CD4-positive, alpha-beta memory T cell (primary cell): Measurements from ENCODE around the gene TCAP. TPM values are rescaled to one million over a fixed set of nuclear protein-coding genes. Genes with fewer than 3 reads are reported as not detected.

Experiments
- CTCF ChIA-PET: fragments of 350-600 bp; sonication (Branson Sonifier 250); formaldehyde crosslinking; loops from one replicate; lab custom pipeline; 2021; ENCODE audit warnings: inconsistent platforms; ENCODE audit not compliant: partially characterized antibody; lab: Charles Lee
- POLR2A ChIA-PET: fragments of 350-600 bp; sonication (Branson Sonifier 250); formaldehyde crosslinking; loops from one replicate; lab custom pipeline; 2021; ENCODE audit not compliant: partially characterized antibody; lab: Charles Lee
- DNase-seq, 5 donors: peaks; one replicate each; pipeline versions ENCODE4 v3.0.0 to v3.0.0-alpha.2; 2020 to 2022; ENCODE audit warnings: mixed read lengths in 1 of 5
- H3K27ac ChIP-seq: one replicate; pipeline ENCODE4 v1.7.0; 2013; ENCODE audit warnings: low read depth, low read length
- H3K27me3 ChIP-seq: 2 replicates; pipeline ENCODE4 v1.7.0; 2013; ENCODE audit warnings: mild to moderate bottlenecking, low read length, moderate library complexity; ENCODE audit not compliant: insufficient read depth
- H3K36me3 ChIP-seq: 2 replicates; pipeline ENCODE4 v1.7.0; 2013; ENCODE audit warnings: mild to moderate bottlenecking, low read length, moderate library complexity; ENCODE audit not compliant: insufficient read depth
- H3K4me1 ChIP-seq: 2 replicates; pipeline ENCODE4 v1.7.0; 2013; ENCODE audit warnings: mild to moderate bottlenecking, low read length, moderate library complexity; ENCODE audit not compliant: insufficient read depth
- H3K4me3 ChIP-seq, 2 donors: one replicate each; pipeline ENCODE4 v1.7.0; 2013; ENCODE audit warnings: low read length in 2 of 2, mild to moderate bottlenecking in 1 of 2
- H3K9me3 ChIP-seq, 2 donors: one replicate each; pipeline ENCODE4 v1.7.0; 2013; ENCODE audit warnings: low read length in 2 of 2, control low read depth in 1 of 2; ENCODE audit not compliant: control insufficient read depth in 1 of 2
- H3K27ac Mint-ChIP-seq, 7 donors: one replicate each; pipeline ENCODE4 v1.8.0; 2020 to 2021; ENCODE audit warnings: mixed read lengths in 7 of 7, mild to moderate bottlenecking in 6 of 7, inconsistent platforms in 3 of 7, moderate library complexity in 3 of 7
- H3K27me3 Mint-ChIP-seq, 2 donors: one replicate each; pipeline ENCODE4 v1.8.0; 2020 to 2021; ENCODE audit warnings: mixed read lengths in 2 of 2
- H3K36me3 Mint-ChIP-seq, 2 donors: one replicate each; pipeline ENCODE4 v1.8.0; 2020 to 2021; ENCODE audit warnings: mixed read lengths in 2 of 2, inconsistent platforms in 1 of 2, mild to moderate bottlenecking in 1 of 2
- H3K4me1 Mint-ChIP-seq, 4 donors: one replicate each; pipeline ENCODE4 v1.8.0; 2020 to 2021; ENCODE audit warnings: mixed read lengths in 4 of 4, mild to moderate bottlenecking in 1 of 4
- H3K4me3 Mint-ChIP-seq, 8 donors: one replicate each; pipeline ENCODE4 v1.8.0; 2020 to 2021; ENCODE audit warnings: mixed read lengths in 8 of 8, mild to moderate bottlenecking in 7 of 8, moderate library complexity in 6 of 8, inconsistent platforms in 3 of 8
- H3K9me3 Mint-ChIP-seq, 8 donors: one replicate each; pipeline ENCODE4 v1.8.0; 2020 to 2021; ENCODE audit warnings: mixed read lengths in 8 of 8, mild to moderate bottlenecking in 5 of 8, inconsistent platforms in 3 of 8, moderate library complexity in 1 of 8
- intact Hi-C: fragments of 100-400 bp; cut with micrococcal nuclease; formaldehyde crosslinking; loops from one replicate; pipeline ENCODE4 v1.15.1; 2023
- polyA plus RNA-seq, 2 donors: library from polyadenylated mRNA; unstranded; fragments of 300-500 nt; fragmentation: Illumina TruSeq; gene quantifications; one replicate each; pipeline ENCODE4 v1.2.3, GENCODE V29; 2021
- total RNA-seq, 2 experiments: library from RNA; stranded (reverse); gene quantifications; one replicate each; pipeline ENCODE4 v1.2.3, GENCODE V29; 2021

TCAP gene
- total and polyA plus RNA-seq, 4 experiments from 2014 or later = 0.14 to 6.3 (median 5.9) TPM; not detected in 1

DNA sequence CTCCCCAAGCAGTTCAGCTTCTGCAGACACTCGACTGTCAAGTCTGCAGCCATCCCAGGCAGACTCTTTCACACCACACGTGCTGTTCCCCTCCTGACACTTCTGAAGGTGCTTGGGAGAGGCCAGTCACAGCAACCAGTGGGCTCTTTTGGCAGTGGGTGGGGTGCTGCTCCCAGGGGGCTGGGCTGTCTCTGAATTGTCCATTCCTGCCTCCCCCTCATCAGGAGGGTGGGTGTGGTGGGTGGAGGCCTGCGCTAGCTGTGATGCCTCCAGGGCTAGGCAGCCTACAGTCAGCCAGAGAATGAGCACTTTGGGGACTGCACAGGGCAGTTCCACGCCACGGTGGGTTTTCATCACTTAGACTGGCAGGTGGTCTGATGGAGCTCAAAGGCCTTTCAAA is 17.9 kb upstream of the TCAP start:
- Mint-ChIP-seq H3K36me3 (peaks cover 4 to 22% of the 10 kb centered on the region in 2 donors), H3K4me3 (no peak overlapping the region), H3K27ac (peak overlapping the region in 1 of 7 donors; percentile 59), H3K27me3 (no peaks in the 10 kb centered on the region), H3K9me3 (peaks cover 0 to 2% (median 0%) of the 10 kb centered on the region in 8 donors), H3K4me1 (peaks cover 31 to 70% (median 36%) of the 10 kb centered on the region in 4 donors)
- Histone ChIP-seq H3K9me3 (no peaks in the 10 kb centered on the region), H3K27me3 (no peaks in the 10 kb centered on the region), H3K4me1 (peaks cover 29% of the 10 kb centered on the region), H3K4me3 (no peak overlapping the region), H3K27ac (no peak overlapping the region), H3K36me3 (peaks cover 3% of the 10 kb centered on the region)
- DNase-seq = no peak
- ChIA-PET POLR2A (interaction anchor here (1.3 kb wide), 1 partner anchor 10 kb away, joined by 3 read pairs; no protein-coding TSS in a partner anchor), CTCF (interaction anchor here (1.2 to 1.9 kb wide), 4 partner anchors 9 to 26 kb away, joined by 5 to 8 read pairs (median 6); no protein-coding TSS in a partner anchor)
- intact Hi-C loops = no loop called here

DNA sequence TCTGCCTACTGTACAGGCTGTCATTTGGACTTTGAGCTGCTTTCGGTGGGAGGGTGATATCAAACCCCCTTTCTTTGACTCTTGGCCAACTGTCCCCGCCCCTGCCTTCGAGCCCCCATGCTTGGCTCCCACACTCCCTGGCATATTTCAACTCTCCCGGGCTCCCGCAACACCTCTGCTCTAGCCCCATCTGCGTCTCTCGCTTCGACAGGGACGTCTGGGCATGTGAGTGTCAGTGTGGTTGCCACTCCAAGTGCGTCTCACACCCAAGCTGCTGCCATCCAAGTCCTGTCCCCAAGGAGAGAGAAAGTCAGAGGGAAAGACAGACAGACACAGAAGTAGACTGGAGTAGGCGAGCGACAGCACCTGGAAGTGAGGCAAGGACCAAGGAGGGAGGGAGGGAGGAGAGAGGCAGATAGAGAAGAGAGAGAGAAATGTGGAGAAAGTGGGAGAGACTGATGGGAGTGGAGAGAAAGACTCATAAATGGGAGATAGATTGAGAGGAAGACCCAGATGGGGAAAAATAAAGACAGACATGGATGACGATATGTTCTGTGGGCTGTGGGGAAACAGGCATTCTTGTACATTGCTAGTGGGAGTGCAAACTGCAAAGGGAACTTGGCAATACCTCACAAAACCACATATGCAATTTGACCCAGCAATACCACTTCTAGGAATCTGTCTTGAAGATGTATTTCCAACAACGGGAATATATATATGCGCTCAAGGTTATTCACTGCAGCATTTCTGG is 16.4 kb upstream of the TCAP start:
- Mint-ChIP-seq H3K27ac (peak overlapping the region in 4 of 7 donors; percentile 18 to 61 (median 44)), H3K27me3 (no peaks in the 10 kb centered on the region), H3K4me1 (peaks cover 25 to 62% (median 33%) of the 10 kb centered on the region in 4 donors), H3K4me3 (no peak overlapping the region), H3K9me3 (peaks cover 0 to 4% (median 0%) of the 10 kb centered on the region in 8 donors), H3K36me3 (peaks cover 4 to 19% of the 10 kb centered on the region in 2 donors)
- CTCF ChIA-PET = interaction anchor here (1.5 to 7.2 kb wide), 6 partner anchors 11 to 27 kb away, joined by 5 to 102 read pairs (median 28); partner anchors contain the start of gene PNMT
- Histone ChIP-seq H3K4me3 (no peak overlapping the region), H3K27me3 (no peaks in the 10 kb centered on the region), H3K9me3 (no peaks in the 10 kb centered on the region), H3K4me1 (peaks cover 18% of the 10 kb centered on the region), H3K36me3 (peaks cover 3% of the 10 kb centered on the region), H3K27ac (no peak overlapping the region)
- no peak for DNase-seq
- POLR2A ChIA-PET = interaction anchor here (1.3 kb wide), 1 partner anchor 11 kb away, joined by 3 read pairs; no protein-coding TSS in a partner anchor
- intact Hi-C loops = no loop called here

DNA sequence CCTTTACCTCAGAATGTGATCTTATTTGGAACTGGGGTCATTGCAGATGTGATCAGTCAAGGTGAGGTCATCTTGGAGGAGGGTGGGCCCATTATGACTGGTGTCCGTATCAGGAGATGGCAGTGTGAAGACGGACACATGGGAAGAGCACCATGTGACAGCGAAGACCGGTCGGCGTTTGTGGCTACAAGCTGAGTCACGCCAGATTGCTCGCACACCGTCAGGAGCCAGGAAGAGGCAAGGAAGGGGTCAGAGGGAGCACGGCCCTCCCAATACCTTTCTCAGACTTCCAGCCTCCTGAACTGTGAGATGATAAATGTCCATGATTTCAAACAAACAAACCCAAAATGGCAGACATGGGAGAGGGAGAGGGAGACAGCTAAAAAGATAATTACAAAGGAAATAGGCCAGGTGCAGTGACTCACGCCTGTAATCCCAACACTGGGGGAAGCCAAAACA is 15.0 kb upstream of the TCAP start:
- Mint-ChIP-seq H3K27me3 (no peaks in the 10 kb centered on the region), H3K4me1 (peaks cover 26 to 61% (median 31%) of the 10 kb centered on the region in 4 donors), H3K27ac (peak overlapping the region in 4 of 7 donors; percentile 6 to 87 (median 63)), H3K9me3 (peaks cover 0 to 4% (median 0%) of the 10 kb centered on the region in 8 donors), H3K4me3 (no peak overlapping the region), H3K36me3 (peaks cover 4 to 25% of the 10 kb centered on the region in 2 donors)
- peaks cover 3% of the 10 kb centered on the region for H3K36me3 ChIP-seq
- no peak for DNase-seq
- H3K9me3 ChIP-seq = no peaks in the 10 kb centered on the region
- H3K27ac ChIP-seq = no peak overlapping the region
- POLR2A ChIA-PET = no interaction called here
- no peaks in the 10 kb centered on the region for H3K27me3 ChIP-seq
- CTCF ChIA-PET = interaction anchor here (0.7 to 7.2 kb wide), 7 partner anchors 11 to 215 kb away, joined by 3 to 102 read pairs (median 47); partner anchors contain the start of genes PNMT and STARD3
- H3K4me1 ChIP-seq = peaks cover 14% of the 10 kb centered on the region
- H3K4me3 ChIP-seq = no peak overlapping the region
- intact Hi-C loops = no loop called here

DNA sequence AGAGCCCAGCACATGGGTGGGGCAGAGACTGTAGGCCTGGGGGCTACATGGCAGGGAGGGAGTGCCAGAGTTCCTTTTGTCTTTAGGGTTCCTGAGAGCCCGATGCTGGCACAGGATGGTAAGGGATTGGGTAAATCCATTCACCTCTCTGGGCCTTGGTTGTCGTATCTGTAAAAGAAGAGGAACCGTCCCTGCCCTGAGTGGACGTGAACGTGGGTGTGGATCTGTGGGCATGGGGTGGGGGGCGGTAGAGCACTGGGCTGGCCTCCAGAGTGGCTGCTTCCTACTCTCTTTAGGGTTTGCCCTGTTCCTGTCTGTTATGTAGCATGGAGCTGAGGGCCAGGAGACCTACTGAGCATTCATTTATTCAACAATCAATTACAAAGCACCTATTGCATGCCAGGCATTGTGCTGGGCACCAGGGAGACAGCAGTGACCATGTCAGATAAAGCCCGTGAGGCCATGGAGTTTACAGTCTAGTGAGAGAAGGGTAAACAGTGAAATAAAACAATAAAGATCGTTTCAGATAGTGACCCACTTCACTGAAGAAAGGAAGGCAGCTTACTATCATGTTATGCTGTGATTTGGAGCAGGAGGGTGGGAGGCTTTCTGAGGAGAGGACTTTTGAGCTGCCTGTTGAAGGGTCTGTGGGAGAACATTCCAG is 13.1 kb upstream of the TCAP start:
- Histone ChIP-seq H3K27me3 (no peaks in the 10 kb centered on the region), H3K9me3 (no peaks in the 10 kb centered on the region), H3K27ac (no peak overlapping the region), H3K4me3 (no peak overlapping the region), H3K36me3 (peaks cover 8% of the 10 kb centered on the region), H3K4me1 (peaks cover 14% of the 10 kb centered on the region)
- ChIA-PET POLR2A (interaction anchor here (0.5 to 1.0 kb wide), 3 partner anchors 13 to 78 kb away, joined by 3 read pairs; partner anchors contain the start of gene MIEN1), CTCF (interaction anchor here (0.8 to 7.2 kb wide), 6 partner anchors 13 to 77 kb away, joined by 3 to 102 read pairs (median 50); partner anchors contain the start of genes MIEN1, PNMT and STARD3)
- Mint-ChIP-seq H3K4me3 (no peak overlapping the region), H3K9me3 (peaks cover 0 to 4% (median 0%) of the 10 kb centered on the region in 8 donors), H3K4me1 (peaks cover 23 to 55% (median 28%) of the 10 kb centered on the region in 4 donors), H3K27me3 (no peaks in the 10 kb centered on the region), H3K27ac (peak overlapping the region in 6 of 7 donors; percentile 11 to 70 (median 46)), H3K36me3 (peaks cover 4 to 31% of the 10 kb centered on the region in 2 donors)
- DNase-seq = no peak
- intact Hi-C loops = no loop called here

DNA sequence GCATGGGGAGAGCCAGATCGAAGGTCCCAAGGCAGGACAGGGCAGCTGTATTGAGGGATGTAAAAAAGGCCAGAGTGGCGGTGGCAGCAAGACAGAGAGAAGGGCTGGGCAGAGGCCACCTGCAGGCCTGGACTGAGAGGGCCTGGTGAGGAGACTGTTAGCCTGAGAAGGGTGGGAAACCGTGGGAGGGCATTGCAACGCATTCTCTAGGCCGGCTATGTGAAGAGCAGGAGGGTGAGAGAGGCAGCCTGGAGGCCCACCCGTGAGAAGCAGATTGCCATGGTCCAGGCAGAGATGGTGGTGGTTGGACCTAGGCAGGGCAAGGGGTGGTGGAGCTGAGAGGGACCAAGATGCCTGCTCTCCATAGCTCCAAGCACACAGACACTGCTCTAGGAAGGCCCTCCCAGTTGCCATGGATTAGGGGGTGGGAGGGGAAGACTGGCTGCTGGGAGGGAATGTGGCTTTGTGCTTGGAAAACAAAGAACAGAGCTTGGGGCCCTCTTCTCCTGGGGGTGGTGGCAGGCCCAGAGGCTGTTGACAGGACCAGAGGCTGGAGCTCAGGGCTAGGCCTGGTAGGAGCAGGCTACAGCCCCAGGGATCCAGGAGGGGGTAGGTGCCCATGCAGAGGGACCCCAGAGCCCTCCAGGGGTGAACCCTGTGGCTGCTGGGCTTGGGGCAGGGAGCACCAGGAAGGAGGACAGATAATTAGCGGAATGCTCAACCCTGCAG is 12.4 kb upstream of the TCAP start:
- Mint-ChIP-seq H3K4me1 (peaks cover 24 to 56% (median 28%) of the 10 kb centered on the region in 4 donors), H3K9me3 (peaks cover 0 to 4% (median 0%) of the 10 kb centered on the region in 8 donors), H3K4me3 (no peak overlapping the region), H3K36me3 (peaks cover 4 to 31% of the 10 kb centered on the region in 2 donors), H3K27me3 (no peaks in the 10 kb centered on the region), H3K27ac (peak overlapping the region in 5 of 7 donors; percentile 11 to 70 (median 26))
- H3K9me3 ChIP-seq = no peaks in the 10 kb centered on the region
- peaks cover 10% of the 10 kb centered on the region for H3K4me1 ChIP-seq
- no peak overlapping the region for H3K4me3 ChIP-seq
- intact Hi-C loops = no loop called here
- ChIA-PET POLR2A (interaction anchor here (0.5 to 1.1 kb wide), 5 partner anchors 13 to 567 kb away, joined by 3 read pairs; partner anchors contain the start of genes MIEN1, PGAP3 and WIPF2), CTCF (interaction anchor here (0.8 to 7.2 kb wide), 11 partner anchors 8 to 208 kb away, joined by 3 to 102 read pairs (median 26); partner anchors contain the start of genes MIEN1, PNMT and STARD3)
- no peak for DNase-seq
- H3K27ac ChIP-seq = no peak overlapping the region
- H3K36me3 ChIP-seq = peaks cover 14% of the 10 kb centered on the region
- no peaks in the 10 kb centered on the region for H3K27me3 ChIP-seq

DNA sequence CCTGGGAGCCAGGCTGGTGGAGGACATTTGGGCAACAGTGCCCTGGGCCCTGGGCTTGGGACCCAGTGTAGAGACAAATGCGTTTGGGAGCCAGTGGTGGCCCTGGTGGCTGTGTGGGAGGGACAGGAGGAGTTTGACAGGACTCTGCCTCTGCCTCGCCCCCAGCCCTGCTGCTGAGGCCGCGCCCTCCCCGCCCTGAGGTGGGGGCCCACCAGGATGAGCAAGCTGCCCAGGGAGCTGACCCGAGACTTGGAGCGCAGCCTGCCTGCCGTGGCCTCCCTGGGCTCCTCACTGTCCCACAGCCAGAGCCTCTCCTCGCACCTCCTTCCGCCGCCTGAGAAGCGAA is 11.9 kb upstream of the TCAP start:
- Mint-ChIP-seq H3K27ac (peak overlapping the region in 1 of 7 donors; percentile 78), H3K9me3 (peaks cover 0 to 4% (median 0%) of the 10 kb centered on the region in 8 donors), H3K36me3 (peaks cover 4 to 35% of the 10 kb centered on the region in 2 donors), H3K4me1 (peaks cover 24 to 58% (median 29%) of the 10 kb centered on the region in 4 donors), H3K27me3 (no peaks in the 10 kb centered on the region), H3K4me3 (no peak overlapping the region)
- Histone ChIP-seq H3K4me3 (no peak overlapping the region), H3K27me3 (no peaks in the 10 kb centered on the region), H3K36me3 (peaks cover 19% of the 10 kb centered on the region), H3K9me3 (no peaks in the 10 kb centered on the region), H3K4me1 (peaks cover 10% of the 10 kb centered on the region), H3K27ac (no peak overlapping the region)
- intact Hi-C loops = no loop called here
- CTCF ChIA-PET = interaction anchor here (0.7 to 7.2 kb wide), 25 partner anchors 9 to 558 kb away, joined by 3 to 102 read pairs (median 5); partner anchors contain the start of genes IKZF3, MIEN1, PGAP3 and PNMT
- POLR2A ChIA-PET = interaction anchor here (0.6 to 1.8 kb wide), 7 partner anchors 13 to 566 kb away, joined by 3 to 5 read pairs (median 3); partner anchors contain the start of genes IKZF3, PGAP3 and WIPF2
- no peak for DNase-seq
